ENCODE results near the gene CLIC6. TPM values are rescaled to one million over a fixed set of nuclear protein-coding genes. Genes with fewer than 3 reads are reported as not detected.
A peak's percentile ranks its signal among the peaks of the same experiment; 100 is the strongest.

Gene CLIC6
- total RNA-seq, 4 donors from 2014 or later = 0.49 to 3.0 (median 1.1) TPM

DNA sequence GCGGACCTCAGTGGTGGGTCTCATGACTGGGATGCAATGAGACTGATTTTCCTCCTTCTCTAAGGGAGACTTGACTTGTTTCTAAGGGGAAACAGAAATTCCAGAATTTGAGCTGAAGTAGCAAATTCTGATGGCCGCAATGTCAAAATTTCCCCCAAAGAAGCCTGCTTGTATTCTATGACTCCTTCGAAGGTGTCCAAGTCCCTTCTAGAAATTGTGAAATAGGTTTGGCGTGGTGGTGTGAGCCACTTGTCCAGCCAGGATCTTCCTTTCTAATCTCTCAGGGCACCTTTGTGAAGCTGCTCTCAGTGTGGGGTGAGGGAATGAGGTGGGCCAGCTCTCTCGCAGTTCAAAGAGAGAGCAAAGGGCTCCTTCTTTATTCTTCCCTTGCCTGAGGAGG, 19.9 kb downstream of the CLIC6 start:
- Histone ChIP-seq H3K9me3 (no peaks in the 10 kb centered on the region), H3K27me3 (no peaks in the 10 kb centered on the region), H3K4me1 (peaks cover 17 to 33% of the 10 kb centered on the region in 2 donors), H3K4me3 (no peak overlapping the region), H3K27ac (peak overlapping the region in 1 of 4 donors; percentile 71), H3K36me3 (no peaks in the 10 kb centered on the region)
- peak in 1 of 2 donors; percentile 33 for ATAC-seq
- no peak for TF ChIP-seq POLR2A (IDR thresholded peaks at IDR 0.05)
- TF ChIP-seq, protein P1, sequence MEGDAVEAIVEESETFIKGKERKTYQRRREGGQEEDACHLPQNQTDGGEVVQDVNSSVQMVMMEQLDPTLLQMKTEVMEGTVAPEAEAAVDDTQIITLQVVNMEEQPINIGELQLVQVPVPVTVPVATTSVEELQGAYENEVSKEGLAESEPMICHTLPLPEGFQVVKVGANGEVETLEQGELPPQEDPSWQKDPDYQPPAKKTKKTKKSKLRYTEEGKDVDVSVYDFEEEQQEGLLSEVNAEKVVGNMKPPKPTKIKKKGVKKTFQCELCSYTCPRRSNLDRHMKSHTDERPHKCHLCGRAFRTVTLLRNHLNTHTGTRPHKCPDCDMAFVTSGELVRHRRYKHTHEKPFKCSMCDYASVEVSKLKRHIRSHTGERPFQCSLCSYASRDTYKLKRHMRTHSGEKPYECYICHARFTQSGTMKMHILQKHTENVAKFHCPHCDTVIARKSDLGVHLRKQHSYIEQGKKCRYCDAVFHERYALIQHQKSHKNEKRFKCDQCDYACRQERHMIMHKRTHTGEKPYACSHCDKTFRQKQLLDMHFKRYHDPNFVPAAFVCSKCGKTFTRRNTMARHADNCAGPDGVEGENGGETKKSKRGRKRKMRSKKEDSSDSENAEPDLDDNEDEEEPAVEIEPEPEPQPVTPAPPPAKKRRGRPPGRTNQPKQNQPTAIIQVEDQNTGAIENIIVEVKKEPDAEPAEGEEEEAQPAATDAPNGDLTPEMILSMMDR (IDR thresholded peaks at IDR 0.05 in 4 of 5, conservative IDR thresholded peaks at IDR 0.05 in 1 of 5) = no peak
- in situ Hi-C loops (cut with MboI; ENCODE audit: low sequenced_read_pairs in 4 of 4) (loop anchor here in 1 of 4 donors (25.0 kb wide), 3 partner anchors 99 to 1249 kb away; no protein-coding TSS in a partner anchor), intact Hi-C loops (cut with DNase I; ENCODE audit: low total_unique reads) (loop anchor here (2.0 to 10.0 kb wide), 2 partner anchors 48 to 74 kb away; partner anchors contain the start of gene RCAN1)
- DNase-seq = no peak

DNA sequence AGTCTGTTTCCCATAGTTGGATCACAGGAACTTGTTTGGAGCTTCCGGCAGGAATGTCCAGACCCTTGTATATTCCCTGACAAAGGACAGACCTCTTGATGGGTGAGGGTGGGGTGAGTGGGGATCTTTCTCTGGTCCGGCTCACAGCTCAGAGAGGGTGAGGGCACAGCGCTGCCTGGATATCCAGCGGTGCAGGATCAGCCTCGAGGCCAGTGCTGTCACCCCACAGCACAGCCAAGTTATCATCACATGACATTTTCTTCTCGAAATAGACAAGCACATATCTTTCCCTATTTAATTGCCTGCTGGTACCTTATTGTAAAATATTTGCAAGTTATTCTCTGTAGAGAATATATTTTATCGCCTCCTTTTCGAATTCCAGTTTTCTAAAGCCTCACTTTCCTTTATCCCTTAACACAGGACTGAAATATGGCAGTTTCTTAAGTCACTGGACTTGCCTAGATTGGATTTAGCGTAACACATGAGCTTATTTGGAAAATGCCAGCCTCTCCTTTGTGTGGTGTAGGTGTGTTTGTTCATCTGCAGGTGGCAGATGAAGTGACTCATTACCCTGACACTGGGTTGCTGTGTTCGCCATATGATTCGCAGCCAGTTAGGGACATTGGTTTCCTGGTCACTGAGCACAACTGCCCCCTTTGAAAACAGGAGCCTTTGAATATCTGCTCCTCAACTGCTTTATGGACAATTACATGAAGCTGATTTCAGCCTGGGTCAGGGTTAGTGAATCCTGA, 21.4 kb downstream of the CLIC6 start:
- H3K36me3 ChIP-seq = no peaks in the 10 kb centered on the region
- ATAC-seq = peak; percentile 44 to 49

DNA sequence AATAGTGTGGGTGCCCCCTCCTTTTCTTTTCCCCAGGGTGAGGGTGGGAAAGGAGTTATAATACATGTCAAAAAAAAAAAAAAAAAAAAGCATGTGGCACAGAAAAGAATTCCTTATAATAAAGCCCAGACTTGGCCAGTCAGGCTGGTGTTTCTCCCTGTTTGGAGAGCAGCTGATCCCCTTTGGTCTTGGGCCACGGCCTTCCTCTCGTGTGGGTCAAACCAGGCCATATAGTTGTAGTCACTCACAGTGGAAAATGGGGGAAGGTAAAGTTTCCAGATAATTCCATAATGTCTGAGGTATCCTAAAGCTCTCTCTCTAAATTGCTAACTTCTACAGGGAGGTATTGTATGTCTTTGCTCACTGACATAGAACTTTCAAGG, 22.0 kb downstream of the CLIC6 start:
- Histone ChIP-seq H3K4me1 (peaks cover 17 to 33% of the 10 kb centered on the region in 2 donors), H3K27me3 (no peaks in the 10 kb centered on the region), H3K36me3 (no peaks in the 10 kb centered on the region), H3K9me3 (no peaks in the 10 kb centered on the region), H3K4me3 (no peak overlapping the region), H3K27ac (peak overlapping the region; percentile 1 to 71 (median 38))
- TF ChIP-seq POLR2A (IDR thresholded peaks at IDR 0.05) = no peak
- TF ChIP-seq, protein P1 (IDR thresholded peaks at IDR 0.05 in 4 of 5, conservative IDR thresholded peaks at IDR 0.05 in 1 of 5) = no peak
- intact Hi-C loops (cut with DNase I; ENCODE audit: low total_unique reads) (loop anchor here (2.0 to 5.0 kb wide), 3 partner anchors 107 to 357 kb away; partner anchors contain the start of gene RUNX1), in situ Hi-C loops (cut with MboI; ENCODE audit: low sequenced_read_pairs in 4 of 4) (loop anchor here in 1 of 4 donors (10.0 to 25.0 kb wide), 4 partner anchors 97 to 1247 kb away; no protein-coding TSS in a partner anchor)
- DNase-seq (peak in 1 of 2 donors; percentile 40), ATAC-seq (peak; percentile 34 to 43)

More for the DNA sequence above, 21.4 kb downstream of the CLIC6 start:
- peaks cover 17 to 33% of the 10 kb centered on the region in 2 donors for H3K4me1 ChIP-seq
- no peak for DNase-seq
- intact Hi-C loops (cut with DNase I; ENCODE audit: low total_unique reads) (loop anchor here (2.0 to 5.0 kb wide), 3 partner anchors 107 to 357 kb away; partner anchors contain the start of gene RUNX1), in situ Hi-C loops (cut with MboI; ENCODE audit: low sequenced_read_pairs in 4 of 4) (loop anchor here in 1 of 4 donors (10.0 to 25.0 kb wide), 4 partner anchors 97 to 1247 kb away; no protein-coding TSS in a partner anchor)
- H3K4me3 ChIP-seq = no peak overlapping the region
- no peaks in the 10 kb centered on the region for H3K9me3 ChIP-seq
- TF ChIP-seq, protein P1 (IDR thresholded peaks at IDR 0.05 in 4 of 5, conservative IDR thresholded peaks at IDR 0.05 in 1 of 5) = no peak
- TF ChIP-seq POLR2A (IDR thresholded peaks at IDR 0.05) = no peak
- peak overlapping the region; percentile 1 to 71 (median 38) for H3K27ac ChIP-seq
- no peaks in the 10 kb centered on the region for H3K27me3 ChIP-seq

DNA sequence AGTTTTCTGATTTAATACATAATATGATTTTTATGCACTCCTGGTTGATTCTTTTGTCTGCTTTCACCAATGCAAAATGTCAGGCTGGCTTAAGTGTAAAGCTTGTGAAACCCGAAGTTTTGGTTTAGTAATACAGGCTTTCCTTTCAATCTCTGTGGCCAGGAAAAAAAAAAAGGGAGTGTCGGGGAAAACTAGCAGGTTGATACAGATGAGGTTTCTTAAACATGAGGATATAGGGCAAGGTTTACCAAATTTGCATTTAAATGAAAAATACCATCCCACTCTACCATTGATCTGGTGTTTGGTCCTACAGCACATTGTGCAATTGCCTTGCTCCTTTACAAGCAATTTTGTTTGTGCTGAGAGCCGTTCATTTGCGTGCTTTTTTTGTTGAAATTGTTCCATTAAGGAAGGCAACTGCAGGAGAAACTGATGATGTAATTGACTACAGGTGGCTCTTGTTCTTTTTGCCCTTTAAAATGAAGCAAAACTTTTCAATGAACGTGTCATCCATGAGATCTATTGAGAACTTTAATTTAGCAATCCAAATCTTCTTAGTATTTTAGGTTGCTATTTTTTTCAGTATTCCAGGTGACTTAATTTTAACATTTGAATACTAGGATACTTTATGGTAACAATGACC, 22.7 kb downstream of the CLIC6 start:
- intact Hi-C loops (cut with DNase I; ENCODE audit: low total_unique reads) (loop anchor here (2.0 to 5.0 kb wide), 3 partner anchors 106 to 356 kb away; partner anchors contain the start of gene RUNX1), in situ Hi-C loops (cut with MboI; ENCODE audit: low sequenced_read_pairs in 4 of 4) (loop anchor here in 1 of 4 donors (10.0 to 25.0 kb wide), 4 partner anchors 96 to 1246 kb away; no protein-coding TSS in a partner anchor)
- TF ChIP-seq, protein P1 (IDR thresholded peaks at IDR 0.05 in 4 of 5, conservative IDR thresholded peaks at IDR 0.05 in 1 of 5) = no peak
- TF ChIP-seq POLR2A (IDR thresholded peaks at IDR 0.05) = no peak
- Histone ChIP-seq H3K36me3 (no peaks in the 10 kb centered on the region), H3K4me1 (peaks cover 17 to 33% of the 10 kb centered on the region in 2 donors), H3K9me3 (no peaks in the 10 kb centered on the region), H3K4me3 (no peak overlapping the region), H3K27me3 (no peaks in the 10 kb centered on the region), H3K27ac (peak overlapping the region in 2 of 4 donors; percentile 48 to 71)
- ATAC-seq = no peak
- no peak for DNase-seq

Data from gastrocnemius medialis (tissue), 4 donors.